SK-N-MC (cell line): ENCODE results near the gene GPANK1.

Source experiments
- EZH2 ChIP-seq: fragments of 200-600 bp; sonication (generic); IDR thresholded peaks from one replicate; pipeline ENCODE4 v1.6.1; 2017; ENCODE audit warnings: antibody characterized with exemption
- POLR2AphosphoS5 ChIP-seq: IDR thresholded peaks from 2 replicates; pipeline ENCODE4 v1.6.1; 2012; ENCODE audit warnings: mild to moderate bottlenecking, low read depth, low read length, borderline replicate concordance

DNA sequence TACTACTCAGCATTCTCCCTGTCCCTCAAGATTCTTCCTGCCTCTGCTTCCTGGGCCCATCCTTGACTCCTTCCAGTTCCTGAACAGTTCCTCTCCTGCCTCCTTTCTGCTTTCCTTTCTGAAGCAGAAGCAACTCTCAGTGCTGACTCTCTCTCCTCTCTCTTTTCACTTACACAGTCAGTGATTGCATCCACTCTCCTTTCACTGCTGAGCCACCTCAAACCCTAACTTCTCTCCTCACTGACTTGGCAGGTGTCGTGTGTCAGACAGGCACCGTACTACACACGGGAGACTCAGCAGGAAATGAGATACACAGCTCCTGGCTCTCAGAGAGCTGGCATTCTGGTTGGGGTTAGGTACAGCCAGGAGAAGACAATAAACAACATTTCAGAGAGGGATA is 32.8 kb upstream of the GPANK1 start:
- TF ChIP-seq POLR2AphosphoS5: no peak
- TF ChIP-seq EZH2: no peak
